ENCODE results near the gene TMEM120B. TPM values are rescaled to one million over a fixed set of nuclear protein-coding genes. Genes with fewer than 3 reads are reported as not detected.

The TMEM120B gene
- total RNA-seq, 2 donors from 2014 or later, result 13.2 to 14.2 TPM

GRCh38 chr12:121748218-121748570, 35.6 kb downstream of the TMEM120B start:
- no peak overlapping the region for H3K27ac ChIP-seq

GRCh38 chr12:121748571-121749265, 36.2 kb downstream of the TMEM120B start:
- ATAC-seq, result no peak
- H3K36me3 ChIP-seq (replicated peaks in 1 of 2; ENCODE audit: insufficient read depth in 1 of 2, low read depth in 2 of 2), result peaks cover 0 to 5% of the 10 kb centered on the region in 2 donors
- DNase-seq, result no peak
- TF ChIP-seq CTCF (IDR thresholded peaks at IDR 0.05), result no peak
- no peak for TF ChIP-seq POLR2A (IDR thresholded peaks at IDR 0.05)
- no peak overlapping the region for H3K27ac ChIP-seq
- H3K4me1 ChIP-seq, result no peaks in the 10 kb centered on the region
- no peaks in the 10 kb centered on the region for H3K27me3 ChIP-seq
- intact Hi-C loops (cut with DNase I), result no loop called here
- H3K9me3 ChIP-seq, result no peaks in the 10 kb centered on the region
- no peak overlapping the region for H3K4me3 ChIP-seq
- WGBS, 2 donors, result 58 to 73% methylated on average over 15 to 17 of the region's 17 CpGs

More at GRCh38 chr12:121748218-121748570, 35.6 kb downstream of the TMEM120B start:
- no peaks in the 10 kb centered on the region for H3K9me3 ChIP-seq
- 74% methylated on average over 13 of the region's 13 CpGs; no CpG with 5 or more reads in 1 of the 2 donors for WGBS, 2 donors
- ATAC-seq (no peak), DNase-seq (no peak)
- no peaks in the 10 kb centered on the region for H3K27me3 ChIP-seq
- no peak for TF ChIP-seq POLR2A (IDR thresholded peaks at IDR 0.05)
- intact Hi-C loops (cut with DNase I), result no loop called here
- peaks cover 0 to 5% of the 10 kb centered on the region in 2 donors for H3K36me3 ChIP-seq (replicated peaks in 1 of 2; ENCODE audit: insufficient read depth in 1 of 2, low read depth in 2 of 2)
- H3K4me1 ChIP-seq, result no peaks in the 10 kb centered on the region
- no peak overlapping the region for H3K4me3 ChIP-seq

- H3K9me3 ChIP-seq, result no peaks in the 10 kb centered on the region
- ATAC-seq, result no peak
- DNase-seq, result no peak
- H3K36me3 ChIP-seq (replicated peaks in 1 of 2; ENCODE audit: insufficient read depth in 1 of 2, low read depth in 2 of 2), result peaks cover 0 to 5% of the 10 kb centered on the region in 2 donors
- TF ChIP-seq POLR2A (IDR thresholded peaks at IDR 0.05) (no peak), CTCF (IDR thresholded peaks at IDR 0.05) (no peak)
- WGBS, 2 donors, result 86 to 97% methylated on average over 8 to 10 of the region's 10 CpGs
- peaks cover 3% of the 10 kb centered on the region for H3K4me1 ChIP-seq
- intact Hi-C loops (cut with DNase I), result no loop called here
- H3K27ac ChIP-seq, result no peak overlapping the region
- no peak overlapping the region for H3K4me3 ChIP-seq
- H3K27me3 ChIP-seq, result no peaks in the 10 kb centered on the region
Measured at GRCh38 chr12:121749267-121749666, 36.7 kb downstream of the TMEM120B start.

GRCh38 chr12:121750507-121750955, 38.0 kb downstream of the TMEM120B start:
- DNase-seq (no peak), ATAC-seq (no peak)
- Histone ChIP-seq H3K4me3 (no peak overlapping the region), H3K4me1 (peaks cover 14% of the 10 kb centered on the region), H3K36me3 (replicated peaks in 1 of 2; ENCODE audit: insufficient read depth in 1 of 2, low read depth in 2 of 2) (peaks cover 0 to 5% of the 10 kb centered on the region in 2 donors), H3K27me3 (no peaks in the 10 kb centered on the region), H3K9me3 (no peaks in the 10 kb centered on the region), H3K27ac (no peak overlapping the region)
- 0% methylated on average over 1 of the region's 1 CpG for WGBS, 2 donors
- TF ChIP-seq CTCF (IDR thresholded peaks at IDR 0.05), result no peak
- no peak for TF ChIP-seq POLR2A (IDR thresholded peaks at IDR 0.05)
- intact Hi-C loops (cut with DNase I), result no loop called here

GRCh38 chr12:121751034-121751433, 38.5 kb downstream of the TMEM120B start:
- H3K27ac ChIP-seq, result no peak overlapping the region
- 64 to 96% methylated on average over 1 of the region's 1 CpG for WGBS, 2 donors
- no peaks in the 10 kb centered on the region for H3K27me3 ChIP-seq

More at GRCh38 chr12:121751034-121751433, 38.5 kb downstream of the TMEM120B start:
- Histone ChIP-seq H3K36me3 (replicated peaks in 1 of 2; ENCODE audit: insufficient read depth in 1 of 2, low read depth in 2 of 2) (peaks cover 0 to 5% of the 10 kb centered on the region in 2 donors), H3K4me3 (no peak overlapping the region), H3K9me3 (no peaks in the 10 kb centered on the region), H3K4me1 (peaks cover 14% of the 10 kb centered on the region)
- no peak for DNase-seq
- TF ChIP-seq POLR2A (IDR thresholded peaks at IDR 0.05) (no peak), CTCF (IDR thresholded peaks at IDR 0.05) (no peak)
- intact Hi-C loops (cut with DNase I), result no loop called here
- ATAC-seq, result no peak

Measured in body of pancreas (tissue), 4 donors.